MCF 10A (cell line): Measurements from ENCODE around the gene SPHKAP. TPM values are rescaled to one million over a fixed set of nuclear protein-coding genes. Genes with fewer than 3 reads are reported as not detected.

ENCODE experiments used
- BruUV-seq: library from RNA; stranded (reverse); fragments of 400-500 nt; replicated peaks from 2 replicates; lab custom pipeline; 2021; lab: Mats Ljungman, UMichigan
- CTCF ChIA-PET: fragments of 300-600 bp; sonication (Branson Sonifier 250); formaldehyde crosslinking; extraction: SDS; loops from one replicate; lab custom pipeline; 2021; ENCODE audit warnings: antibody characterized with exemption, inconsistent platforms; lab: Yijun Ruan, JAX
- POLR2A ChIA-PET: fragments of 300-600, 350-650 bp; sonication (Branson Sonifier 250); formaldehyde crosslinking; extraction: SDS; loops from one replicate; lab custom pipeline; 2020; ENCODE audit warnings: antibody characterized with exemption, inconsistent platforms; lab: Yijun Ruan, JAX
- DNase-seq: peaks from one replicate; pipeline ENCODE4 v3.0.0-alpha.2; 2018; ENCODE audit not compliant: unreplicated experiment
- H3K27ac Mint-ChIP-seq: one replicate; pipeline ENCODE4 v1.8.0; 2022; ENCODE audit warnings: mild to moderate bottlenecking, low read depth, mixed read lengths; ENCODE audit not compliant: unreplicated experiment
- H3K27me3 Mint-ChIP-seq: one replicate; pipeline ENCODE4 v1.8.0; 2022; ENCODE audit warnings: mixed read lengths; ENCODE audit not compliant: insufficient read depth, unreplicated experiment
- H3K36me3 Mint-ChIP-seq: one replicate; pipeline ENCODE4 v1.8.0; 2022; ENCODE audit warnings: mild to moderate bottlenecking, moderate library complexity, mixed read lengths; ENCODE audit not compliant: insufficient read depth, unreplicated experiment
- H3K4me1 Mint-ChIP-seq: one replicate; pipeline ENCODE4 v1.8.0; 2022; ENCODE audit warnings: mixed read lengths; ENCODE audit not compliant: insufficient read depth, unreplicated experiment
- H3K4me3 Mint-ChIP-seq: one replicate; pipeline ENCODE4 v1.8.0; 2022; ENCODE audit warnings: mild to moderate bottlenecking, moderate library complexity, mixed read lengths; ENCODE audit not compliant: unreplicated experiment
- H3K9me3 Mint-ChIP-seq: one replicate; pipeline ENCODE4 v1.8.0; 2022; ENCODE audit warnings: mixed read lengths; ENCODE audit not compliant: unreplicated experiment
- CTCF ChIP-seq: fragments of 200-600 bp; IDR thresholded peaks from one replicate; pipeline ENCODE4 v1.8.0; 2022; ENCODE audit warnings: antibody characterized with exemption, mild to moderate bottlenecking; ENCODE audit not compliant: unreplicated experiment
- intact Hi-C: fragments of 100-400 bp; cut with micrococcal nuclease; formaldehyde crosslinking; loops from 2 replicates; pipeline ENCODE4 v1.14.1; 2022
- total RNA-seq: library from RNA; stranded (reverse); gene quantifications from 2 replicates; pipeline ENCODE4 v1.2.3, GENCODE V29; 2022

Gene SPHKAP
- total RNA-seq, 1 experiment from 2014 or later, result not detected

GRCh38 chr2:228135300-228135699, 46.2 kb downstream of the SPHKAP start:
- Mint-ChIP-seq H3K9me3 (no peaks in the 10 kb centered on the region), H3K27ac (no peak overlapping the region), H3K36me3 (no peaks in the 10 kb centered on the region), H3K4me1 (no peaks in the 10 kb centered on the region), H3K4me3 (no peak overlapping the region), H3K27me3 (no peaks in the 10 kb centered on the region)
- BruUV-seq, result no TSS peak
- CTCF ChIA-PET, result interaction anchor here (0.7 kb wide), 1 partner anchor 177 kb away, joined by 4 read pairs; no protein-coding TSS in a partner anchor
- intact Hi-C loops, result no loop called here
- no peak for TF ChIP-seq CTCF
- POLR2A ChIA-PET, result no interaction called here
- DNase-seq, result no peak

- Mint-ChIP-seq H3K4me3 (no peak overlapping the region), H3K36me3 (no peaks in the 10 kb centered on the region), H3K27me3 (peaks cover 15% of the 10 kb centered on the region), H3K27ac (no peak overlapping the region), H3K9me3 (no peaks in the 10 kb centered on the region), H3K4me1 (no peaks in the 10 kb centered on the region)
- no peak for DNase-seq
- CTCF ChIA-PET, result no interaction called here
- no TSS peak for BruUV-seq
- no peak for TF ChIP-seq CTCF
- POLR2A ChIA-PET, result no interaction called here
- intact Hi-C loops, result no loop called here
Measured at GRCh38 chr2:228131833-228132232, 49.7 kb downstream of the SPHKAP start.

GRCh38 chr2:228126401-228126800, 55.1 kb downstream of the SPHKAP start:
- no peak for TF ChIP-seq CTCF
- Mint-ChIP-seq H3K36me3 (no peaks in the 10 kb centered on the region), H3K27me3 (peaks cover 35% of the 10 kb centered on the region), H3K27ac (no peak overlapping the region), H3K4me1 (no peaks in the 10 kb centered on the region), H3K9me3 (no peaks in the 10 kb centered on the region), H3K4me3 (no peak overlapping the region)
- no TSS peak for BruUV-seq
- CTCF ChIA-PET, result interaction anchor here (0.6 kb wide), 1 partner anchor 1893 kb away, joined by 3 read pairs; no protein-coding TSS in a partner anchor
- POLR2A ChIA-PET, result no interaction called here
- no peak for DNase-seq
- intact Hi-C loops, result no loop called here

GRCh38 chr2:228118940-228119339, 62.5 kb downstream of the SPHKAP start:
- peaks cover 65% of the 10 kb centered on the region for H3K27me3 Mint-ChIP-seq
- H3K4me1 Mint-ChIP-seq, result no peaks in the 10 kb centered on the region
- BruUV-seq, result no TSS peak
- POLR2A ChIA-PET, result no interaction called here
- no peak overlapping the region for H3K27ac Mint-ChIP-seq
- H3K9me3 Mint-ChIP-seq, result no peaks in the 10 kb centered on the region
- H3K36me3 Mint-ChIP-seq, result no peaks in the 10 kb centered on the region
- CTCF ChIA-PET, result interaction anchor here (0.6 kb wide), 1 partner anchor 540 kb away, joined by 3 read pairs; no protein-coding TSS in a partner anchor
- intact Hi-C loops, result no loop called here
- no peak overlapping the region for H3K4me3 Mint-ChIP-seq
- DNase-seq, result no peak
- no peak for TF ChIP-seq CTCF
